Peyer's patch (tissue), 4 donors: ENCODE data around the gene CDHR2.

Experiments used
- CTCF ChIP-seq, 6 experiments: fragments of 450-650 bp in 4 of 6; fragments of 200-600 bp in 2 of 6; sonication (generic) in 1 of 6; IDR thresholded peaks; one replicate each; pipeline ENCODE4 v1.5.1; 2017 to 2019; ENCODE audit warnings: antibody characterized with exemption in 6 of 6, mild to moderate bottlenecking in 3 of 6, moderate library complexity in 1 of 6
- POLR2A ChIP-seq, 2 donors: fragments of 450-650 bp; IDR thresholded peaks; one replicate each; pipeline ENCODE4 v1.5.1; 2017; ENCODE audit warnings: antibody characterized with exemption in 2 of 2, mild to moderate bottlenecking in 2 of 2, moderate library complexity in 2 of 2

GRCh38 chr5:176630681-176631222 lies 81.6 kb downstream of the CDHR2 start:
- no peak for TF ChIP-seq CTCF (IDR thresholded peaks at IDR 0.05)
- no peak for TF ChIP-seq POLR2A (IDR thresholded peaks at IDR 0.05)
